CD14-positive monocyte (primary cell): ENCODE data around the gene C3orf49. TPM values are rescaled to one million over a fixed set of nuclear protein-coding genes. Genes with fewer than 3 reads are reported as not detected.

ENCODE experiments used
- DNase-seq, 3 donors: peaks; one replicate each; pipeline ENCODE4 v3.0.0-alpha.2; 2011 to 2022
- H2AFZ ChIP-seq: 2 replicates; pipeline ENCODE4 v1.6.0; 2012; ENCODE audit warnings: mild to moderate bottlenecking, low read depth, low read length, inconsistent platforms; ENCODE audit not compliant: insufficient read depth, poor library complexity, severe bottlenecking
- H3K27ac ChIP-seq, 2 donors: 1 replicate in 1 of 2; 2 replicates in 1 of 2; pipeline ENCODE4 v1.5.1; 2012 to 2013; ENCODE audit warnings: low read length in 2 of 2, control low read depth in 1 of 2, inconsistent platforms in 1 of 2, low read depth in 1 of 2, mild to moderate bottlenecking in 1 of 2
- H3K27me3 ChIP-seq, 2 donors: one replicate each; pipeline versions ENCODE4 v1.6.0 to v1.6.1; 2011 to 2013; ENCODE audit warnings: low read length in 2 of 2; ENCODE audit not compliant: control insufficient read depth in 2 of 2, insufficient read depth in 2 of 2
- H3K36me3 ChIP-seq, 2 donors: replicated peaks in 1 of 2; 1 replicate in 1 of 2; 2 replicates in 1 of 2; pipeline versions ENCODE4 v1.5.1 to v1.6.1; 2012 to 2013; ENCODE audit warnings: low read length in 2 of 2, control low read depth in 1 of 2, inconsistent platforms in 1 of 2, mild to moderate bottlenecking in 1 of 2; ENCODE audit not compliant: insufficient read depth in 2 of 2, control insufficient read depth in 1 of 2
- H3K4me1 ChIP-seq, 2 donors: 1 replicate in 1 of 2; 2 replicates in 1 of 2; pipeline versions ENCODE4 v1.5.1 to v1.6.1; 2012 to 2013; ENCODE audit warnings: low read length in 2 of 2, control low read depth in 1 of 2, inconsistent platforms in 1 of 2, mild to moderate bottlenecking in 1 of 2, moderate library complexity in 1 of 2; ENCODE audit not compliant: insufficient read depth in 2 of 2, control insufficient read depth in 1 of 2
- H3K4me2 ChIP-seq: replicated peaks from 2 replicates; pipeline ENCODE3; 2012; ENCODE audit warnings: low read length, moderate library complexity, mild to moderate bottlenecking; ENCODE audit not compliant: poor library complexity, severe bottlenecking; ENCODE audit errors: extremely low read depth
- H3K4me3 ChIP-seq, 3 experiments: fragments of 200-600 bp in 1 of 3; sonication (generic) in 1 of 3; replicated peaks in 1 of 3; 1 replicate in 2 of 3; 2 replicates in 1 of 3; pipeline ENCODE4 v1.5.1; 2011 to 2013; ENCODE audit warnings: low read length in 3 of 3, mild to moderate bottlenecking in 3 of 3, control low read depth in 2 of 3, low read depth in 2 of 3, inconsistent platforms in 1 of 3, moderate library complexity in 1 of 3
- H3K79me2 ChIP-seq: 2 replicates; pipeline ENCODE4 v1.6.0; 2012; ENCODE audit warnings: mild to moderate bottlenecking, control low read depth, inconsistent platforms, low read length, moderate library complexity; ENCODE audit not compliant: insufficient read depth
- H3K9ac ChIP-seq: 2 replicates; pipeline ENCODE4 v1.6.0; 2017; ENCODE audit warnings: low read length, mild to moderate bottlenecking; ENCODE audit not compliant: insufficient read depth, poor library complexity, severe bottlenecking
- H3K9me3 ChIP-seq, 2 donors: replicated peaks in 1 of 2; 1 replicate in 1 of 2; 2 replicates in 1 of 2; pipeline versions ENCODE4 v1.5.1 to v1.6.1; 2012 to 2013; ENCODE audit warnings: low read length in 2 of 2, control low read depth in 1 of 2; ENCODE audit not compliant: control insufficient read depth in 1 of 2, insufficient read depth in 1 of 2
- H4K20me1 ChIP-seq: 2 replicates; pipeline ENCODE4 v1.6.0; 2012; ENCODE audit warnings: mild to moderate bottlenecking, low read length, control low read depth, moderate library complexity; ENCODE audit not compliant: insufficient read depth
- H3K27ac Mint-ChIP-seq, 7 donors: one replicate each; pipeline ENCODE4 v1.8.0; 2020; ENCODE audit warnings: mild to moderate bottlenecking in 7 of 7, mixed read lengths in 7 of 7, moderate library complexity in 6 of 7, inconsistent platforms in 2 of 7
- H3K27me3 Mint-ChIP-seq, 3 donors: one replicate each; pipeline ENCODE4 v1.8.0; 2021 to 2022; ENCODE audit warnings: low read depth in 3 of 3, mild to moderate bottlenecking in 3 of 3, mixed read lengths in 3 of 3, moderate library complexity in 3 of 3, inconsistent platforms in 1 of 3
- H3K36me3 Mint-ChIP-seq, 2 donors: one replicate each; pipeline ENCODE4 v1.8.0; 2020; ENCODE audit warnings: mixed read lengths in 2 of 2, inconsistent platforms in 1 of 2, mild to moderate bottlenecking in 1 of 2
- H3K4me1 Mint-ChIP-seq: one replicate; pipeline ENCODE4 v1.8.0; 2020; ENCODE audit warnings: mild to moderate bottlenecking, mixed read lengths
- H3K4me3 Mint-ChIP-seq, 2 donors: one replicate each; pipeline ENCODE4 v1.8.0; 2020; ENCODE audit warnings: mild to moderate bottlenecking in 2 of 2, mixed read lengths in 2 of 2, moderate library complexity in 1 of 2
- H3K9me3 Mint-ChIP-seq, 7 donors: one replicate each; pipeline ENCODE4 v1.8.0; 2020 to 2022; ENCODE audit warnings: mixed read lengths in 7 of 7, mild to moderate bottlenecking in 6 of 7, moderate library complexity in 6 of 7, inconsistent platforms in 2 of 7
- WGBS: methylation state at CpG from one replicate; pipeline ENCODE4 v1.1.5; 2013; ENCODE audit warnings: missing lambda C conversion rate; ENCODE audit not compliant: insufficient coverage; 5-methylcytosine and 5-hydroxymethylcytosine counted together
- intact Hi-C, 2 donors: fragments of 100-400 bp; cut with micrococcal nuclease; formaldehyde crosslinking; loops; one replicate each; pipeline versions ENCODE4 v1.15.0 to v1.15.1; 2023
- polyA plus RNA-seq, 3 donors: library from polyadenylated mRNA; depleted of rRNA in 1 of 3; unstranded in 2 of 3; stranded (reverse) in 1 of 3; fragments of 300-500 nt in 2 of 3; fragments of >200 nt in 1 of 3; fragmentation: Illumina TruSeq in 2 of 3; gene quantifications; 1 replicate in 2 of 3; 2 replicates in 1 of 3; pipeline ENCODE4 v1.2.3, GENCODE V29; 2012 to 2021
- TF ChIP-seq, protein P1 (sequence below): fragments of 200-600 bp; IDR thresholded peaks from one replicate; pipeline ENCODE4 v1.8.0; 2022; ENCODE audit warnings: antibody characterized with exemption, mild to moderate bottlenecking

C3orf49 gene
- polyA plus RNA-seq, 3 donors, result not detected

- H3K36me3 Mint-ChIP-seq, result peaks cover 15 to 22% of the 10 kb centered on the region in 2 donors
- no peak overlapping the region for H3K27ac Mint-ChIP-seq
- H3K9ac ChIP-seq, result no peak overlapping the region
- H3K27me3 ChIP-seq, result no peaks in the 10 kb centered on the region
- peaks cover 7 to 9% of the 10 kb centered on the region in 2 donors for H3K4me1 ChIP-seq
- DNase-seq, result no peak
- peaks cover 0 to 13% of the 10 kb centered on the region in 2 donors for H3K36me3 ChIP-seq
- H3K79me2 ChIP-seq, result peaks cover 99% of the 10 kb centered on the region
- no peak overlapping the region for H2AFZ ChIP-seq
- H3K9me3 ChIP-seq, result no peaks in the 10 kb centered on the region
- no peaks in the 10 kb centered on the region for H3K9me3 Mint-ChIP-seq
- WGBS, result no CpG with 5 or more reads among the region's 2 CpGs
- H3K4me3 Mint-ChIP-seq, result no peak overlapping the region
- intact Hi-C loops, result no loop called here
- no peak overlapping the region for H3K4me2 ChIP-seq
- H3K27ac ChIP-seq, result peak overlapping the region in 1 of 2 donors; percentile 35
- no peak overlapping the region for H3K4me3 ChIP-seq
- H3K27me3 Mint-ChIP-seq, result no peaks in the 10 kb centered on the region
- peaks cover 30% of the 10 kb centered on the region for H3K4me1 Mint-ChIP-seq
- peaks cover 84% of the 10 kb centered on the region for H4K20me1 ChIP-seq
- TF ChIP-seq, protein P1, sequence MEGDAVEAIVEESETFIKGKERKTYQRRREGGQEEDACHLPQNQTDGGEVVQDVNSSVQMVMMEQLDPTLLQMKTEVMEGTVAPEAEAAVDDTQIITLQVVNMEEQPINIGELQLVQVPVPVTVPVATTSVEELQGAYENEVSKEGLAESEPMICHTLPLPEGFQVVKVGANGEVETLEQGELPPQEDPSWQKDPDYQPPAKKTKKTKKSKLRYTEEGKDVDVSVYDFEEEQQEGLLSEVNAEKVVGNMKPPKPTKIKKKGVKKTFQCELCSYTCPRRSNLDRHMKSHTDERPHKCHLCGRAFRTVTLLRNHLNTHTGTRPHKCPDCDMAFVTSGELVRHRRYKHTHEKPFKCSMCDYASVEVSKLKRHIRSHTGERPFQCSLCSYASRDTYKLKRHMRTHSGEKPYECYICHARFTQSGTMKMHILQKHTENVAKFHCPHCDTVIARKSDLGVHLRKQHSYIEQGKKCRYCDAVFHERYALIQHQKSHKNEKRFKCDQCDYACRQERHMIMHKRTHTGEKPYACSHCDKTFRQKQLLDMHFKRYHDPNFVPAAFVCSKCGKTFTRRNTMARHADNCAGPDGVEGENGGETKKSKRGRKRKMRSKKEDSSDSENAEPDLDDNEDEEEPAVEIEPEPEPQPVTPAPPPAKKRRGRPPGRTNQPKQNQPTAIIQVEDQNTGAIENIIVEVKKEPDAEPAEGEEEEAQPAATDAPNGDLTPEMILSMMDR, result no peak
Measured at GRCh38 chr3:63870615-63871005, 51.5 kb downstream of the C3orf49 start.

- Histone ChIP-seq H3K27ac (no peak overlapping the region), H3K4me1 (peaks cover 7 to 9% of the 10 kb centered on the region in 2 donors), H3K9me3 (no peaks in the 10 kb centered on the region), H3K9ac (no peak overlapping the region), H3K36me3 (peaks cover 0 to 3% of the 10 kb centered on the region in 2 donors), H4K20me1 (peaks cover 95% of the 10 kb centered on the region), H3K4me2 (no peak overlapping the region), H3K79me2 (peaks cover 99% of the 10 kb centered on the region), H3K4me3 (no peak overlapping the region), H2AFZ (no peak overlapping the region), H3K27me3 (no peaks in the 10 kb centered on the region)
- intact Hi-C loops, result no loop called here
- TF ChIP-seq, protein P1, result no peak
- H3K27me3 Mint-ChIP-seq, result no peaks in the 10 kb centered on the region
- DNase-seq, result no peak
- no CpG with 5 or more reads among the region's 2 CpGs for WGBS
- H3K36me3 Mint-ChIP-seq, result peaks cover 4 to 8% of the 10 kb centered on the region in 2 donors
- H3K27ac Mint-ChIP-seq, result peak overlapping the region in 1 of 7 donors; percentile 23
- no peaks in the 10 kb centered on the region for H3K9me3 Mint-ChIP-seq
- H3K4me3 Mint-ChIP-seq, result no peak overlapping the region
- H3K4me1 Mint-ChIP-seq, result peaks cover 26% of the 10 kb centered on the region
Measured at GRCh38 chr3:63872135-63872924, 53.2 kb downstream of the C3orf49 start.
